Right lobe of liver (tissue), 4 donors: ENCODE data around the gene MYO15A.

Experiments used
- CTCF ChIP-seq, 4 donors: fragments of 200-600 bp in 3 of 4; fragments of 450-650 bp in 1 of 4; IDR thresholded peaks; one replicate each; pipeline versions ENCODE4 v1.5.1 to v1.8.0; 2016 to 2022; ENCODE audit warnings: antibody characterized with exemption in 4 of 4, mild to moderate bottlenecking in 2 of 4
- POLR2A ChIP-seq: fragments of 450-650 bp; IDR thresholded peaks from one replicate; pipeline ENCODE4 v1.6.1; 2017; ENCODE audit warnings: antibody characterized with exemption, mild to moderate bottlenecking
- donor health status: DM: no; HTN: no; CAD: no.
- donor health status: DM: no; HTN: no; CAD: no.
- donor health status: DM: no; HTN: yes; CAD: no.

- TF ChIP-seq CTCF (IDR thresholded peaks at IDR 0.05): no peak
- TF ChIP-seq POLR2A: no peak
Measured at GRCh38 chr17:18142417-18142816, 33.9 kb downstream of the MYO15A start.
